ENCODE results near the gene PTPRU.

- TF ChIP-seq SP1 (IDR thresholded peaks at IDR 0.05), result no peak
- no peak for TF ChIP-seq MAX (IDR thresholded peaks at IDR 0.05)
- no peak for TF ChIP-seq EGR1 (IDR thresholded peaks at IDR 0.05; ENCODE audit: low read depth in 2 of 2)
- TF ChIP-seq JUND (IDR thresholded peaks at IDR 0.05), result no peak
- no peak for TF ChIP-seq CTCF (IDR thresholded peaks at IDR 0.05; ENCODE audit: low read depth, low read length, missing input control)
- TF ChIP-seq FOXA1 (IDR thresholded peaks at IDR 0.05), result no peak
- no peak for TF ChIP-seq RAD21 (IDR thresholded peaks at IDR 0.05)
- TF ChIP-seq GABPA (IDR thresholded peaks at IDR 0.05 in 1 of 2, conservative IDR thresholded peaks at IDR 0.05 in 1 of 2), result no peak
- TF ChIP-seq YY1 (IDR thresholded peaks at IDR 0.05), result no peak
- no peak for TF ChIP-seq REST (IDR thresholded peaks at IDR 0.05)
- TF ChIP-seq TAF1 (conservative IDR thresholded peaks at IDR 0.05), result no peak
- no peak for TF ChIP-seq NR2F2 (IDR thresholded peaks at IDR 0.05)
- TF ChIP-seq ATF3 (IDR thresholded peaks at IDR 0.05), result no peak
These were observed 86.7 kb downstream of the PTPRU start for GRCh38 chr1:29322861-29323585.
